AG04450 (cell line): ENCODE data around the gene STOML2. TPM values are rescaled to one million over a fixed set of nuclear protein-coding genes. Genes with fewer than 3 reads are reported as not detected.

Experiments used
- CTCF ChIA-PET: fragments of 300-600, 350-600 bp; formaldehyde crosslinking; extraction: SDS; loops from one replicate; lab custom pipeline; 2022; ENCODE audit warnings: antibody characterized with exemption, inconsistent platforms; lab: Charles Lee
- POLR2A ChIA-PET: fragments of 350-600 bp; formaldehyde crosslinking; extraction: SDS; loops from one replicate; lab custom pipeline; 2021; ENCODE audit warnings: antibody characterized with exemption, inconsistent platforms; lab: Yijun Ruan, JAX
- DNase-seq: peaks from one replicate; pipeline ENCODE4 v3.0.0-alpha.2; 2011; ENCODE audit warnings: low read depth, low spot score
- H3K27ac ChIP-seq: one replicate; pipeline ENCODE4 v1.5.1; 2012; ENCODE audit warnings: low read depth, low read length, control low read depth
- H3K27me3 ChIP-seq: one replicate; pipeline ENCODE4 v1.6.0; 2012; ENCODE audit warnings: low read length; ENCODE audit not compliant: control insufficient read depth, insufficient read depth
- H3K4me3 ChIP-seq: 2 replicates; pipeline ENCODE4 v1.5.1; 2011; ENCODE audit warnings: mild to moderate bottlenecking, low read depth, low read length, control low read depth
- H3K9me3 ChIP-seq: 2 replicates; pipeline ENCODE4 v1.5.1; 2012; ENCODE audit warnings: low read length; ENCODE audit not compliant: control insufficient read depth, insufficient read depth
- polyA plus RNA-seq: library from polyadenylated mRNA; depleted of rRNA; stranded (reverse); fragments of >200 nt; gene quantifications from 2 replicates; pipeline ENCODE4 v1.2.3, GENCODE V29; 2011
- TF ChIP-seq, protein P1 (sequence below): IDR thresholded peaks from 2 replicates; pipeline ENCODE4 v1.5.1; 2011; ENCODE audit warnings: low read depth, low read length, control low read depth, inconsistent platforms

STOML2 gene
- polyA plus RNA-seq, 1 experiment, result 125 TPM

DNA sequence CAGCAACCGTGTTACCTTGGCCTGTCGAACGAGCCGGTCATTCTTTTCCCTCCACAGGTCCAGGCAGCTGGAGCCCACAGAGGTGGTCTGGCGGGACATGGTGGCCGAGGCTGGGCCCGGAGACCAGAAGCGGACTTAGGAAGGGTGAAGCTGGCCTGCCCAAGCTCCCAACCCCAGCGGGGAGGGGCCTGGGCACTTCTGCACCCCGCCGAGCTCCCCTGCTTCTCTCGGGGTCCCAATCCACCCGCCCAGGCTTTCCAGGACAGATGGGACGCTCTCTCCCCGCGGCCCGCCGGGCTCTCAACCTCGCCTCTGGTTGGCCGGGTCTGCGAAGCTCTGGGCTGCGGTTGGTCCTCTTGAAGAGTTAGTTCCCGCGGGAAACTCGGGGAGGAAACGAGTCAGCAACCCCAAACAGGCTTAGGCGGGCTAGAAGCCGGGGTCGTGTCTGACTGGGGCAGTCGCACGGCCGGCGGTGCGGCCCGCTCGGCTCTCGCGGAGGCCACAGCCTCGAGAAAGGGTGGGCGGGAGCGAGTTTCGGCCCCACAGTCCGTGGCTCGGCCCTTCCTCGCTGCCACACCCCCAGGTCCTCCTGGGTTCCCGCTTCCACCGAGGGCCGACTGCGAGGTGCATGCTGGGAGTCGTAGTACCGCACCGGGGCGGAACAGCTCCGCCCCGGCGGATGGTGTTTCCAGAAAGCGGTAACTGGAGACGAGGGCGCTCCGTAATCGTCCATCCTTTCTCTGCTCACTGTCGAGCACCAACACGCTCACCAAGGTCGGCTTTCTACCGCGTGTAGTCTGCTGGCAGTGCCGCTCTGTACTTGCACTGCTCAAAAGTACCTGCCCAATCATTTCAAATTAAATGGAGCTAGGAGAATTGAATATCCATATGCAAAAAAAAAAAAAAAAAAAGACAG, 23.2 kb downstream of the STOML2 start, which contains the start of gene FANCG:
TSS of gene FANCG (minus strand) at position 517 of the 916 bp plus-strand sequence. CDS start at position 99, 418 bp downstream.
- Histone ChIP-seq H3K27me3 (no peaks in the 10 kb centered on the region), H3K27ac (peak within 1 kb of the TSS; percentile 47), H3K4me3 (peak within 1 kb of the TSS; percentile 81), H3K9me3 (no peaks in the 10 kb centered on the region)
- TF ChIP-seq, protein P1, sequence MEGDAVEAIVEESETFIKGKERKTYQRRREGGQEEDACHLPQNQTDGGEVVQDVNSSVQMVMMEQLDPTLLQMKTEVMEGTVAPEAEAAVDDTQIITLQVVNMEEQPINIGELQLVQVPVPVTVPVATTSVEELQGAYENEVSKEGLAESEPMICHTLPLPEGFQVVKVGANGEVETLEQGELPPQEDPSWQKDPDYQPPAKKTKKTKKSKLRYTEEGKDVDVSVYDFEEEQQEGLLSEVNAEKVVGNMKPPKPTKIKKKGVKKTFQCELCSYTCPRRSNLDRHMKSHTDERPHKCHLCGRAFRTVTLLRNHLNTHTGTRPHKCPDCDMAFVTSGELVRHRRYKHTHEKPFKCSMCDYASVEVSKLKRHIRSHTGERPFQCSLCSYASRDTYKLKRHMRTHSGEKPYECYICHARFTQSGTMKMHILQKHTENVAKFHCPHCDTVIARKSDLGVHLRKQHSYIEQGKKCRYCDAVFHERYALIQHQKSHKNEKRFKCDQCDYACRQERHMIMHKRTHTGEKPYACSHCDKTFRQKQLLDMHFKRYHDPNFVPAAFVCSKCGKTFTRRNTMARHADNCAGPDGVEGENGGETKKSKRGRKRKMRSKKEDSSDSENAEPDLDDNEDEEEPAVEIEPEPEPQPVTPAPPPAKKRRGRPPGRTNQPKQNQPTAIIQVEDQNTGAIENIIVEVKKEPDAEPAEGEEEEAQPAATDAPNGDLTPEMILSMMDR, result no peak
- ChIA-PET CTCF (interaction anchor here (0.7 to 2.6 kb wide), 6 partner anchors 15 to 445 kb away, joined by 3 to 15 read pairs (median 10); partner anchors contain the start of genes PIGO and STOML2), POLR2A (interaction anchor here (0.6 to 1.4 kb wide), 6 partner anchors 7 to 45 kb away, joined by 3 to 12 read pairs (median 7); partner anchors contain the start of genes STOML2 and VCP)
- DNase-seq, result peak; percentile 69

DNA sequence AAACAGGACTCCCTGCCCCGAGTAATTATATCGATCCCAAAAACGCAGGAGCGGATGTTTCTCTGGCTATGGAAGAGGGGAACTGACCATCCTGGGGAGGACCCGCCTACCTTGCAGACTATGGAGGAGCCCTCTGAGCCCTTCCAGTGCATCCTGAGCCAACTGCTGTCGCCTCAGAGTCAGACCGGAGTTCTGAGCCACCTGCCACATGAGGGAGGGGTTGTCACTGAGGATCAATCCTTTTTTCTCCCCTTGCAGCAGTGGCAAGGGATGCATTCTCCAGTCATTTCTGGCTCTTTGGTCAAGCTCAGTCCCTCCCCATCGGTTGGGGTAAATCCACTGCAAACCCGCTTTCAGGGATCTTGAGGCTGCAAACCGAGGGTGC, 23.9 kb downstream of the STOML2 start:
- Histone ChIP-seq H3K9me3 (no peaks in the 10 kb centered on the region), H3K27me3 (no peaks in the 10 kb centered on the region), H3K4me3 (peak overlapping the region; percentile 81), H3K27ac (no peak overlapping the region)
- TF ChIP-seq, protein P1, result no peak
- DNase-seq, result no peak
- ChIA-PET POLR2A (interaction anchor here (0.7 to 1.4 kb wide), 4 partner anchors 9 to 33 kb away, joined by 3 to 11 read pairs (median 6); partner anchors contain the start of gene STOML2), CTCF (interaction anchor here (2.4 to 2.6 kb wide), 3 partner anchors 18 to 179 kb away, joined by 11 to 15 read pairs (median 11); partner anchors contain the start of gene PIGO)

DNA sequence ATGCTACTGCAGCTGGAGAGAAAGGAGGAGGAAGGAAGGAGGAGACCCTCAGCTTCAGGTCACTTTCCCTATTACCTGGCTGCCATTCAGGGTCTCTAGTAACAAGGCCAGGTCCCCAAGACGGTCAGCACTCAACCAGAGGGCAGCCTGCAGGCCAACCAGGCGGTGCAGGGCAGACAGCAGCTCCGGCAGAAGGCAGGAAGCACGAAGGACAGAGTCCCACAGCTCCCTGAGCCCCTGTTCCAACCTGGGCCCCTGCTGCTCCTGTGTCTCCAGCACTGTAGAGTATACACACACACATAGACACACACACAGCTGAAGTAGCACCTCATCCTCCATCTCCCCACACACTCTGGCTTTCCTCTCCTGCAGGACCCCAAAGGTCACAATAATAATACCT, 24.9 kb downstream of the STOML2 start:
- POLR2A ChIA-PET, result interaction anchor here (0.6 kb wide), 1 partner anchor 88 kb away, joined by 3 read pairs; no protein-coding TSS in a partner anchor
- no peak for DNase-seq
- CTCF ChIA-PET, result interaction anchor here (0.6 to 2.5 kb wide), 4 partner anchors 19 to 711 kb away, joined by 3 to 11 read pairs (median 4); partner anchors contain the start of gene PIGO
- H3K4me3 ChIP-seq, result peak overlapping the region; percentile 81
- H3K27me3 ChIP-seq, result no peaks in the 10 kb centered on the region
- H3K27ac ChIP-seq, result no peak overlapping the region
- no peaks in the 10 kb centered on the region for H3K9me3 ChIP-seq
- TF ChIP-seq, protein P1, result no peak

DNA sequence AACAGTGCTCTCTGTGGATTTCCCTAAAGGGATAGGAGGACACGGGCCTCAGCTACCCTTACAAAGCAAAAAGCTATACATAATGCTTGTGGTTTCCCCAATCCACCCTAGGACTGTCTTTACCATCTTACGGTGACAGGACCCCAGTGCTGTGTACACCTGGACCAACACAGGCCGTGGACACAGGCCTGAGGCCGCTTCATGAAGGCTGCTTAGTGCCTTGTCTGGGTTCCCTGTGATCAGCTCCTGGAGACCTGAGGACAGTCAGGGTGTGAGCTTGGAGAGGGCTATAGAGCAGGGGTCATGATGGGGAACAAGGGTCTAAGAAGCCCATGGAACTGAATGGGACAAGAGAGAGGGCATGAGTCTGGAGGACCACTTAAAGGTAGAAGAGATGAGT, 26.1 kb downstream of the STOML2 start:
- Histone ChIP-seq H3K27me3 (no peaks in the 10 kb centered on the region), H3K27ac (no peak overlapping the region), H3K9me3 (no peaks in the 10 kb centered on the region), H3K4me3 (no peak overlapping the region)
- TF ChIP-seq, protein P1, result no peak
- CTCF ChIA-PET, result interaction anchor here (1.1 to 1.3 kb wide), 2 partner anchors 20 to 177 kb away, joined by 4 to 5 read pairs; partner anchors contain the start of gene PIGO
- no peak for DNase-seq
- POLR2A ChIA-PET, result interaction anchor here (0.5 kb wide), 1 partner anchor 38 kb away, joined by 6 read pairs; no protein-coding TSS in a partner anchor
